K562 (cell line): ENCODE data around the gene PDZD2. TPM values are rescaled to one million over a fixed set of nuclear protein-coding genes. Genes with fewer than 3 reads are reported as not detected.

Source experiments
- ATAC-seq: fragments of 200-7000 bp; cut with Tn5 transposase; 3 replicates; pipeline ENCODE4 v1.9.1; 2020; ENCODE audit warnings: moderate library complexity
- BruUV-seq: library from RNA; stranded (reverse); fragments of 400-500 nt; replicated peaks from 2 replicates; lab custom pipeline; 2021; lab: Mats Ljungman, UMichigan
- CTCF ChIA-PET: fragments of 300-600 bp; formaldehyde crosslinking; extraction: SDS; loops from one replicate; lab custom pipeline; 2021; ENCODE audit warnings: low intra/inter-chr PET ratio; lab: Yijun Ruan, JAX
- POLR2A ChIA-PET: fragments of 300-600, 350-650 bp; sonication (Branson Sonifier 250); formaldehyde crosslinking; extraction: SDS; loops from one replicate; lab custom pipeline; 2021; ENCODE audit warnings: antibody characterized with exemption, inconsistent platforms; lab: Yijun Ruan, JAX
- DNase-seq, 4 experiments: peaks; one replicate each; pipeline versions ENCODE4 v3.0.0 to v3.0.0-alpha.2; 2011 to 2018; ENCODE audit warnings: low spot score in 3 of 4, mixed read lengths in 3 of 4; ENCODE audit errors: extremely low read depth in 1 of 4
- FAIRE-seq: peaks from 2 replicates; lab custom pipeline; 2011; peaks lifted over from hg19 to GRCh38; lab: Jason Lieb, UNC
- H2AFZ ChIP-seq: 2 replicates; pipeline ENCODE4 v1.6.0; 2011; ENCODE audit warnings: low read depth, low read length, control low read depth, inconsistent platforms
- H3K27ac ChIP-seq: fragments of 200-600 bp; 3 replicates; pipeline ENCODE4 v1.8.0; 2011; ENCODE audit warnings: low read depth, mild to moderate bottlenecking, control low read depth, inconsistent platforms, low read length, moderate library complexity, mixed read lengths; ENCODE audit errors: extremely low read depth
- H3K27me3 ChIP-seq, 2 experiments: fragments of 300-600 bp in 1 of 2; 2 replicates in 1 of 2; 3 replicates in 1 of 2; pipeline versions ENCODE4 v1.6.0 to v1.8.0; 2011; ENCODE audit warnings: inconsistent platforms in 2 of 2, low read length in 2 of 2, mild to moderate bottlenecking in 1 of 2, mixed read lengths in 1 of 2, moderate library complexity in 1 of 2; ENCODE audit not compliant: control insufficient read depth in 2 of 2, insufficient read depth in 2 of 2
- H3K36me3 ChIP-seq: fragments of 300-600 bp; 3 replicates; pipeline ENCODE4 v1.8.0; 2011; ENCODE audit warnings: mild to moderate bottlenecking, low read length, inconsistent platforms; ENCODE audit not compliant: control insufficient read depth, insufficient read depth
- H3K4me1 ChIP-seq, 2 experiments: fragments of 200-600 bp in 1 of 2; replicated peaks in 1 of 2; 2 replicates in 1 of 2; 3 replicates in 1 of 2; pipeline versions ENCODE4 v1.5.1 to v1.8.0; 2011; ENCODE audit warnings: inconsistent platforms in 2 of 2, low read length in 2 of 2, mild to moderate bottlenecking in 1 of 2, mixed read lengths in 1 of 2, moderate library complexity in 1 of 2; ENCODE audit not compliant: control insufficient read depth in 2 of 2, insufficient read depth in 2 of 2
- H3K4me2 ChIP-seq: 2 replicates; pipeline ENCODE4 v1.6.1; 2011; ENCODE audit warnings: low read length, control low read depth, inconsistent platforms, mixed read lengths; ENCODE audit not compliant: insufficient read depth
- H3K4me3 ChIP-seq: fragments of 200-600 bp; sonication (generic), shearing (Covaris generic); 2 replicates; pipeline ENCODE4 v1.5.1; 2016; ENCODE audit warnings: control low read depth, inconsistent platforms
- H3K79me2 ChIP-seq: fragments of 200-600 bp; 3 replicates; pipeline ENCODE4 v1.8.0; 2011; ENCODE audit warnings: low read length, inconsistent platforms; ENCODE audit not compliant: control insufficient read depth, insufficient read depth
- H3K9ac ChIP-seq, 2 experiments: 2 replicates each; pipeline versions ENCODE4 v1.6.0 to v1.6.1; 2011; ENCODE audit warnings: low read depth in 2 of 2, low read length in 2 of 2, control low read depth in 1 of 2, inconsistent platforms in 1 of 2, mild to moderate bottlenecking in 1 of 2, mixed read lengths in 1 of 2; ENCODE audit not compliant: insufficient read depth in 1 of 2
- H3K9me1 ChIP-seq: one replicate; pipeline ENCODE4 v1.6.0; 2011; ENCODE audit warnings: inconsistent platforms, mild to moderate bottlenecking, low read length, moderate library complexity; ENCODE audit not compliant: control insufficient read depth, insufficient read depth
- H3K9me3 ChIP-seq: replicated peaks from 2 replicates; pipeline ENCODE4 v1.5.1; 2011; ENCODE audit warnings: low read depth, low read length, inconsistent platforms; ENCODE audit not compliant: control insufficient read depth, insufficient read depth
- H4K20me1 ChIP-seq: replicated peaks from 2 replicates; pipeline ENCODE4 v1.6.1; 2011; ENCODE audit warnings: low read length, inconsistent platforms, mixed read lengths; ENCODE audit not compliant: control insufficient read depth, insufficient read depth
- E2F6 ChIP-seq, 2 experiments: IDR thresholded peaks; 2 replicates each; pipeline ENCODE4 v1.6.1; 2011; ENCODE audit warnings: borderline replicate concordance in 1 of 2, control low read depth in 1 of 2, low read depth in 1 of 2, low read length in 1 of 2, mild to moderate bottlenecking in 1 of 2, mixed read lengths in 1 of 2, moderate library complexity in 1 of 2; ENCODE audit not compliant: insufficient read depth in 1 of 2, insufficient read length in 1 of 2, poor library complexity in 1 of 2, severe bottlenecking in 1 of 2; ENCODE audit errors: extremely low read depth in 1 of 2
- L3MBTL2 ChIP-seq: fragments of 450-650 bp; IDR thresholded peaks from 2 replicates; pipeline ENCODE4 v1.6.1; 2016; ENCODE audit warnings: mild to moderate bottlenecking, moderate library complexity
- MEF2A ChIP-seq: IDR thresholded peaks from 2 replicates; pipeline ENCODE4 v1.6.1; 2011; ENCODE audit warnings: low read depth, mild to moderate bottlenecking, low read length, moderate library complexity; ENCODE audit not compliant: control insufficient read depth
- PHTF2 ChIP-seq: fragments of 250-450 bp; sonication (Bioruptor Pico); IDR thresholded peaks from 2 replicates; pipeline ENCODE4 v1.5.0; 2021; ENCODE audit warnings: mild to moderate bottlenecking
- SP1 ChIP-seq: sonication (generic); formaldehyde crosslinking; IDR thresholded peaks from 2 replicates; pipeline ENCODE4 v1.8.1; 2022; ENCODE audit warnings: mild to moderate bottlenecking, missing genetic modification reagents
- SP2 ChIP-seq: IDR thresholded peaks from 2 replicates; pipeline ENCODE4 v1.6.1; 2011; ENCODE audit warnings: mild to moderate bottlenecking, low read depth, low read length, moderate library complexity; ENCODE audit not compliant: poor library complexity, severe bottlenecking; ENCODE audit errors: extremely low read depth
- ZNF584 ChIP-seq: fragments of 200-800 bp; sonication (Bioruptor generic); IDR thresholded peaks from 2 replicates; pipeline ENCODE4 v1.6.1; 2016; ENCODE audit warnings: low read depth, mild to moderate bottlenecking, missing genetic modification characterization, missing compliant biosample characterization
- WGBS: fragments of 100-300 bp; shearing (Covaris generic); methylation state at CpG from one replicate; pipeline ENCODE4 v1.1.6; 2016; ENCODE audit warnings: low coverage, mixed read lengths; ENCODE audit not compliant: insufficient coverage; ENCODE audit errors: missing lambda C conversion rate; 5-methylcytosine and 5-hydroxymethylcytosine counted together
- in situ Hi-C: fragments of 300-500 bp; cut with MboI; formaldehyde crosslinking; loops from 4 replicates; pipeline ENCODE4 v1.15.0; 2018; ENCODE audit warnings: inconsistent platforms, mixed read lengths
- intact Hi-C: fragments of 100-400 bp; cut with micrococcal nuclease; formaldehyde crosslinking; loops from 2 replicates; pipeline ENCODE4 v1.14.2; 2022
- polyA plus RNA-seq, 8 experiments: library from polyadenylated mRNA; depleted of rRNA in 4 of 8; stranded (reverse) in 5 of 8; unstranded in 3 of 8; fragments of >200 nt; fragmentation: Nextera tagmentation in 2 of 8; fragmentation: Illumina TruSeq in 1 of 8; extraction: Ambion mirVana in 2 of 8; extraction: Trizol in 1 of 8; gene quantifications; 2 replicates each; pipeline versions ENCODE4 v1.2.1 to v1.2.3, GENCODE V29; 2011 to 2014; ENCODE audit warnings: inconsistent platforms in 1 of 8, missing spikeins in 1 of 8
- total RNA-seq, 7 experiments: library from RNA; depleted of rRNA in 6 of 7; stranded (reverse); fragments of >200 nt in 6 of 7; fragmentation: Illumina TruSeq in 2 of 7; extraction: Trizol in 2 of 7; gene quantifications; 2 replicates each; pipeline versions ENCODE4 v1.2.1 to v1.2.3, GENCODE V29; 2011 to 2021; ENCODE audit warnings: low replicate concordance in 1 of 7
- TF ChIP-seq, protein P1 (sequence below): fragments of 450-650 bp; conservative IDR thresholded peaks from 2 replicates; pipeline ENCODE4 v1.6.1; 2016; ENCODE audit warnings: missing genetic modification characterization, low read depth, mild to moderate bottlenecking, control low read depth, missing compliant biosample characterization
- TF ChIP-seq, protein P2 (sequence below): fragments of 250-450 bp; sonication (Bioruptor Pico); IDR thresholded peaks from 2 replicates; pipeline ENCODE4 v1.5.0; 2020; ENCODE audit warnings: mild to moderate bottlenecking

Gene PDZD2
- total and polyA plus RNA-seq, 9 of the 15 experiments (the other 6 are each of a cell fraction or from before 2014, with no cell fraction given), result 0.02 to 0.08 (median 0.04) TPM; not detected in 6

DNA sequence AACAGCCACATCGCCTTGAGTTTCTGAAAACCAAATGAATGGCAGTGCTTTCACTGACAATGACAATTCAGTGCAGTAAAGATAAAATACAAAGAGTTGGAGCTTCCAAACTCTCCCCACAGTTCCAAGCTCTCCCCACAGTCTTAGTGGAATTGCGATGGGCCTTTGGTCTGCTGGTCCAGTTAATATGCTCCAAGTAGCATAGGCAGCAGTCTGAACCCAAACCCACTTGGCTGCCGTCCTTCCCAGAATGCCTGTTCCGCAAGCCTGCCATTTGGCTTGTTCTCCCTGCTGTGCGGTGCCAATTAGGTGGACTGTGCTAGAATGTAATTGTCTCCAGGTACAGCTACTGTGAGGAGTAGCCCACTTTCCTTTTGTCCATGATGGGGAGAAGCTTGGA lies 285.1 kb downstream of the PDZD2 start:
- 2% methylated on average over 5 of the region's 5 CpGs for WGBS
- CTCF ChIA-PET, result no interaction called here
- no peak overlapping the region for H3K4me2 ChIP-seq
- H3K27ac ChIP-seq, result no peak overlapping the region
- ATAC-seq (no peak), FAIRE-seq (no peak), DNase-seq (no peak)
- TF ChIP-seq PHTF2 (no peak), SP1 (no peak), MEF2A (no peak), E2F6 (IDR thresholded peaks at IDR 0.05; ENCODE audit: borderline replicate concordance in 1 of 2, extremely low read depth in 1 of 2, insufficient read depth in 1 of 2, insufficient read length in 1 of 2, low read depth in 1 of 2, low read length in 1 of 2, poor library complexity in 1 of 2, severe bottlenecking in 1 of 2) (no peak), L3MBTL2 (no peak), SP2 (no peak), ZNF584 (CRISPR knock-in tag) (no peak)
- TF ChIP-seq, protein P1, sequence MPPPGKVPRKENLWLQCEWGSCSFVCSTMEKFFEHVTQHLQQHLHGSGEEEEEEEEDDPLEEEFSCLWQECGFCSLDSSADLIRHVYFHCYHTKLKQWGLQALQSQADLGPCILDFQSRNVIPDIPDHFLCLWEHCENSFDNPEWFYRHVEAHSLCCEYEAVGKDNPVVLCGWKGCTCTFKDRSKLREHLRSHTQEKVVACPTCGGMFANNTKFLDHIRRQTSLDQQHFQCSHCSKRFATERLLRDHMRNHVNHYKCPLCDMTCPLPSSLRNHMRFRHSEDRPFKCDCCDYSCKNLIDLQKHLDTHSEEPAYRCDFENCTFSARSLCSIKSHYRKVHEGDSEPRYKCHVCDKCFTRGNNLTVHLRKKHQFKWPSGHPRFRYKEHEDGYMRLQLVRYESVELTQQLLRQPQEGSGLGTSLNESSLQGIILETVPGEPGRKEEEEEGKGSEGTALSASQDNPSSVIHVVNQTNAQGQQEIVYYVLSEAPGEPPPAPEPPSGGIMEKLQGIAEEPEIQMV, result no peak
- TF ChIP-seq, protein P2, sequence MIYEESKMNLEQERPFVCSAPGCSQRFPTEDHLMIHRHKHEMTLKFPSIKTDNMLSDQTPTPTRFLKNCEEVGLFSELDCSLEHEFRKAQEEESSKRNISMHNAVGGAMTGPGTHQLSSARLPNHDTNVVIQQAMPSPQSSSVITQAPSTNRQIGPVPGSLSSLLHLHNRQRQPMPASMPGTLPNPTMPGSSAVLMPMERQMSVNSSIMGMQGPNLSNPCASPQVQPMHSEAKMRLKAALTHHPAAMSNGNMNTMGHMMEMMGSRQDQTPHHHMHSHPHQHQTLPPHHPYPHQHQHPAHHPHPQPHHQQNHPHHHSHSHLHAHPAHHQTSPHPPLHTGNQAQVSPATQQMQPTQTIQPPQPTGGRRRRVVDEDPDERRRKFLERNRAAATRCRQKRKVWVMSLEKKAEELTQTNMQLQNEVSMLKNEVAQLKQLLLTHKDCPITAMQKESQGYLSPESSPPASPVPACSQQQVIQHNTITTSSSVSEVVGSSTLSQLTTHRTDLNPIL, result no peak
- no peak overlapping the region for H2AFZ ChIP-seq
- H3K9me1 ChIP-seq, result no peaks in the 10 kb centered on the region
- intact Hi-C loops (no loop called here), in situ Hi-C loops (no loop called here)
- H3K9me3 ChIP-seq, result no peaks in the 10 kb centered on the region
- no peaks in the 10 kb centered on the region for H3K79me2 ChIP-seq
- no peaks in the 10 kb centered on the region for H3K36me3 ChIP-seq
- H3K9ac ChIP-seq, result no peak overlapping the region
- H3K4me1 ChIP-seq, result no peaks in the 10 kb centered on the region
- no peaks in the 10 kb centered on the region for H4K20me1 ChIP-seq
- POLR2A ChIA-PET, result no interaction called here
- no TSS peak for BruUV-seq
- peaks cover 6 to 11% of the 10 kb centered on the region in 2 experiments; a peak in 3 of 5 replicates for H3K27me3 ChIP-seq
- H3K4me3 ChIP-seq, result no peak overlapping the region
